ENCODE data around the gene NECTIN4. TPM values are rescaled to one million over a fixed set of nuclear protein-coding genes. Genes with fewer than 3 reads are reported as not detected.

The NECTIN4 gene
- total RNA-seq, 1 donor from 2014 or later = not detected

DNA sequence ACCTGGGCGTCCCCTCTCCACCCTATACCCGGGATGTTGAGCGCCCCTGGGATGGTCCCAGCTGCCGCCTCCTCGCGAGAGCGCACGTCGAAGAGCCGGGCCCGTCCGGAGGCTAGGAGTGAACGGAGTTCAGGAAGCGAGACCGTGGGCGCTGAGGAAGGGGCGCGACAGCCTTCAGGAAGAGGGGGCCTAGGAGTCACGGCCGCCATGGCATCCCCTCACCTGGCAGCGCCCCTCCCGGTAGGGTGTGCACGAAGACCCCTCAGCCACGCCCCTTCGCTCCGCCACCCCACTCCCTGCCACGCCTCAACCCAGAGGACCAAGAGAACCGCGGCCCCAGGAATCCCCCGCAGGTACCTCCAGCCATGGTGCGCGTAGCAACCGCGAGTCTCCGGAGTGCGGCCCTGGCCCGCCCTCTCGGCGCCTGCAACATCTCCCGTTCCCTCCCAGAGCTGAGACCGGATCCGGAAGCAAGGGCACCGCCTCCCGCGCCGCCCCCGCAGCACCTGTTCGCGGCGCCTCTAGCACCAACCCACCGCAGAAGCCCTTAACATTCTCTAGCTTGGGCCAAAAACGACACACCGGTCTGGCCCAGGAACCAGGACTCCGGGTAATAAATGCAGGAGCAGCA lies 50.7 kb downstream of the NECTIN4 start, which contains the start of gene TSTD1:
Gene TSTD1 (minus strand): TSS at position 442 of the 631 bp plus-strand sequence. CDS start 75 bp downstream, at position 367.
- Histone ChIP-seq H3K27ac (no peak within 1 kb of the TSS), H3F3A (ENCODE audit: low read depth) (peaks cover 31% of the 10 kb centered on the region), H4K20me1 (ENCODE audit: low read depth) (peaks cover 9% of the 10 kb centered on the region), H3K9me3 (ENCODE audit: low read depth) (no peaks in the 10 kb centered on the region), H3K27me3 (no peaks in the 10 kb centered on the region), H3K4me3 (peak within 1 kb of the TSS; percentile 84), H3K36me3 (no peaks in the 10 kb centered on the region), H3K4me1 (peaks cover 15% of the 10 kb centered on the region), H3K4me2 (peak within 1 kb of the TSS; percentile 84), H2AFZ (replicated peaks) (peak within 1 kb of the TSS; percentile 74), H3K79me2 (ENCODE audit: low read depth) (peaks cover 11% of the 10 kb centered on the region), H3K9ac (no peak within 1 kb of the TSS)
- no peaks in the 10 kb centered on the region for H3K9me3 Mint-ChIP-seq
- DNase-seq (ENCODE audit: low spot score) = peak; percentile 82
- H3K27ac Mint-ChIP-seq = no peak within 1 kb of the TSS
- peaks cover 2% of the 10 kb centered on the region for H3K27me3 Mint-ChIP-seq (ENCODE audit: insufficient read depth, low read depth)
- TF ChIP-seq EZH2phosphoT487 (IDR thresholded peaks at IDR 0.05) (no peak), EZH2 (IDR thresholded peaks at IDR 0.05) (no peak)
- TF ChIP-seq, protein P1, sequence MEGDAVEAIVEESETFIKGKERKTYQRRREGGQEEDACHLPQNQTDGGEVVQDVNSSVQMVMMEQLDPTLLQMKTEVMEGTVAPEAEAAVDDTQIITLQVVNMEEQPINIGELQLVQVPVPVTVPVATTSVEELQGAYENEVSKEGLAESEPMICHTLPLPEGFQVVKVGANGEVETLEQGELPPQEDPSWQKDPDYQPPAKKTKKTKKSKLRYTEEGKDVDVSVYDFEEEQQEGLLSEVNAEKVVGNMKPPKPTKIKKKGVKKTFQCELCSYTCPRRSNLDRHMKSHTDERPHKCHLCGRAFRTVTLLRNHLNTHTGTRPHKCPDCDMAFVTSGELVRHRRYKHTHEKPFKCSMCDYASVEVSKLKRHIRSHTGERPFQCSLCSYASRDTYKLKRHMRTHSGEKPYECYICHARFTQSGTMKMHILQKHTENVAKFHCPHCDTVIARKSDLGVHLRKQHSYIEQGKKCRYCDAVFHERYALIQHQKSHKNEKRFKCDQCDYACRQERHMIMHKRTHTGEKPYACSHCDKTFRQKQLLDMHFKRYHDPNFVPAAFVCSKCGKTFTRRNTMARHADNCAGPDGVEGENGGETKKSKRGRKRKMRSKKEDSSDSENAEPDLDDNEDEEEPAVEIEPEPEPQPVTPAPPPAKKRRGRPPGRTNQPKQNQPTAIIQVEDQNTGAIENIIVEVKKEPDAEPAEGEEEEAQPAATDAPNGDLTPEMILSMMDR (IDR thresholded peaks at IDR 0.05) = no peak
- H3K36me3 Mint-ChIP-seq = peaks cover 25% of the 10 kb centered on the region
- peak within 1 kb of the TSS; percentile 72 for H3K4me3 Mint-ChIP-seq
- peaks cover 11% of the 10 kb centered on the region for H3K4me1 Mint-ChIP-seq

DNA sequence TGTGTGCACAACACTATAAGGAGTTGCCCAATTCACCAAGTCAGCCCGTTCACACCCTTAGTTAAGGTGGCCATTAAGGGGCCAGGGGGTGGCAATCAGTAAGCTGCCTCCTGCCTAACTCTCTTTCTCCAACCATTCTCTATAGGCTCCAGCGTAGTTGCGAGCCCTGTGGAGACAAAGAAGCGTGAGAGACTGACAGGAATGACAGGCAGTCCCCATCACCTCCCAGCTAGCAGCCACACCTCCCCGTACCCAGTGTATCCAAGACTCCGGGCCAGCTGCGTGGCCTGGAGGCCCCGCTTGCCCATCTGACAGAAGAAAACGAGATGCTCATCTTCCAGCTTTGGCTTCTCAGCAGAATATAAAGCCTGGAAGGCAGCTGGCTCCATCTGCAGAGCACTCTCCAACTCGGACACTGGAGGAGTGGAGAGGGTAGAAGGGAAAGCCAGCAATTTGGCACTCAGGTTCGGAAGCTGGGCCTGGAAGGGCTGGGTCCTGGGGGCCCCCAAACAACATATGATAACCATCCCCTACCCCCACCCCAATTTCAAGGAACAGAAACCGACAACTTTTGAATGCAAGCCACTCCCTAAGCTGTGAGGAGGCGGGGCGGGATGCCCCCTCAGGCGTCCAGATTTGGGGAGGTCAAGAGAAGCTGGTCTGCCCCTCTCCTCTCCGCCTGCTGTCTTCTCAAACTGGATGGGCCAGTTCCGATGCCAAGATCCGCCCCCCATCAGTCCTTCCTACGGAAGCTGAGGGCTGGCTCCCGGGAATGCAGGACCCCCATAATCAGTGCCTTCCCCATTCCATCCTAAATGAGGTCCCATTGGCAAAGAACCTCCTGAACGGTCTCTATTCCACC lies 51.5 kb downstream of the NECTIN4 start:
- DNase-seq (ENCODE audit: low spot score) = peak; percentile 68
- H3K79me2 ChIP-seq (ENCODE audit: low read depth) = peaks cover 4% of the 10 kb centered on the region
- H3K4me3 ChIP-seq = peak overlapping the region; percentile 84
- Mint-ChIP-seq H3K36me3 (peaks cover 24% of the 10 kb centered on the region), H3K27me3 (ENCODE audit: insufficient read depth, low read depth) (peaks cover 2% of the 10 kb centered on the region), H3K4me3 (no peak overlapping the region), H3K9me3 (no peaks in the 10 kb centered on the region), H3K27ac (no peak overlapping the region), H3K4me1 (peaks cover 9% of the 10 kb centered on the region)
- H3K9me3 ChIP-seq (ENCODE audit: low read depth) = no peaks in the 10 kb centered on the region
- peaks cover 31% of the 10 kb centered on the region for H3F3A ChIP-seq (ENCODE audit: low read depth)
- peaks cover 9% of the 10 kb centered on the region for H4K20me1 ChIP-seq (ENCODE audit: low read depth)
- H2AFZ ChIP-seq (replicated peaks) = peak overlapping the region; percentile 74
- H3K4me2 ChIP-seq = peak overlapping the region; percentile 84
- H3K36me3 ChIP-seq = no peaks in the 10 kb centered on the region
- TF ChIP-seq EZH2phosphoT487 (IDR thresholded peaks at IDR 0.05) (no peak), EZH2 (IDR thresholded peaks at IDR 0.05) (no peak)
- TF ChIP-seq, protein P1 (IDR thresholded peaks at IDR 0.05) = no peak
- no peak overlapping the region for H3K27ac ChIP-seq
- no peaks in the 10 kb centered on the region for H3K27me3 ChIP-seq
- H3K4me1 ChIP-seq = peaks cover 15% of the 10 kb centered on the region
- no peak overlapping the region for H3K9ac ChIP-seq

DNA sequence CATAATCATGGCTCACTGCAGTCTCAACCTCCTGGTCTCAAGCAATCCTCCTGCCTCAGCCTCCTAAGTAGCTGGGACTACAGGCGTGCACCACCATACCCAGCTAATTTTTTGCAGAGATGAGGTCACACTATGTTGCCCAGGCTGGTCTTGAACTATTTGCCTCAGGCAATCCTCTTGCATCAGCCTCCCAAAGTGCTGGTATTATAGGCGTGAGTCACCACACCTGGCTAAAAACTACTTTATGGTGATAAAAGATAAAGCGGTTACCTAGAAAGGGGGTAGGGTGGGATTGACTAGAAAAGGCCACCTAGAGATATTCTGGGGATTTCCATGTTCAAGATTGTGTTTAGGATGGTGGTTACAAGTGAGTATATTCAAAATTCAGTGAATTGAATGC lies 55.6 kb downstream of the NECTIN4 start:
- DNase-seq (ENCODE audit: low spot score) = no peak
- Mint-ChIP-seq H3K4me1 (peaks cover 9% of the 10 kb centered on the region), H3K27ac (no peak overlapping the region), H3K9me3 (peaks cover 2% of the 10 kb centered on the region), H3K36me3 (no peaks in the 10 kb centered on the region), H3K27me3 (ENCODE audit: insufficient read depth, low read depth) (peaks cover 2% of the 10 kb centered on the region), H3K4me3 (no peak overlapping the region)
- Histone ChIP-seq H3F3A (ENCODE audit: low read depth) (peaks cover 16% of the 10 kb centered on the region), H3K36me3 (no peaks in the 10 kb centered on the region), H3K4me3 (no peak overlapping the region), H3K4me1 (peaks cover 12% of the 10 kb centered on the region), H3K4me2 (no peak overlapping the region), H3K79me2 (ENCODE audit: low read depth) (no peaks in the 10 kb centered on the region), H4K20me1 (ENCODE audit: low read depth) (peaks cover 9% of the 10 kb centered on the region), H3K27me3 (no peaks in the 10 kb centered on the region), H3K9ac (no peak overlapping the region), H2AFZ (replicated peaks) (no peak overlapping the region), H3K9me3 (ENCODE audit: low read depth) (no peaks in the 10 kb centered on the region), H3K27ac (no peak overlapping the region)
- TF ChIP-seq EZH2phosphoT487 (IDR thresholded peaks at IDR 0.05) (no peak), EZH2 (IDR thresholded peaks at IDR 0.05) (no peak)
- TF ChIP-seq, protein P1 (IDR thresholded peaks at IDR 0.05) = no peak

Measured in neural progenitor cell (in vitro differentiated cells).